GM23338 (cell line): ENCODE measurements around the gene CDC42EP2.

Experiments used
- EZH2 ChIP-seq: fragments of 200-600 bp; sonication (generic); IDR thresholded peaks from one replicate; pipeline ENCODE4 v1.8.0; 2017; ENCODE audit warnings: antibody characterized with exemption, mild to moderate bottlenecking, low read depth; ENCODE audit not compliant: unreplicated experiment
- JUNB ChIP-seq: IDR thresholded peaks from one replicate; pipeline ENCODE4 v1.6.1; 2016; ENCODE audit warnings: antibody characterized with exemption; ENCODE audit not compliant: unreplicated experiment
- TF ChIP-seq, protein P1 (sequence below), 2 experiments: fragments of 200-600 bp in 1 of 2; sonication (generic) in 1 of 2; conservative IDR thresholded peaks; 2 replicates each; pipeline versions ENCODE4 v1.5.1 to v1.6.1; 2016 to 2017; ENCODE audit warnings: antibody characterized with exemption in 2 of 2, low read depth in 2 of 2, mild to moderate bottlenecking in 2 of 2, moderate library complexity in 1 of 2
- TF ChIP-seq, protein P2 (sequence below): fragments of 250-450 bp; sonication (Bioruptor Pico); IDR thresholded peaks from 2 replicates; pipeline ENCODE4 v1.5.0; 2020; ENCODE audit warnings: mild to moderate bottlenecking, moderate library complexity

DNA sequence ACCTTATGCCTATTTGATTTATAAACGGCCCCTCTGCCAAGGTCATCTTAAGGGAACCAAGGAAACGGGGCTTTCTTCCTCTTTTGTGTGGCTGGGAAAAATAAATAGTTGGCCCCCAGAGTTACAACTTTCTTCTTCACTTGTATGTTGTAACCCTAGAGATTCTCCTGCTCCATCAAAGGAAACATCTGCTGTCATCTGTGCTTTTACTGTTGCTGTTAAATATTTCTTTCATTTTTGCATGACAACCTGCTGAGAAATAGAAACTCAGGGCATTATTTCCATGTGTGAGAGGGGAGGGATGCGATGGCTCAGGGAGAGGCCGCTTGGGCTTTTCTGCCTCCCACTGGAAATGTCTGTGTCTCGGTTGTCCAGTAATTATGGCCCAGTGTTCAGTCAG is 21.8 kb upstream of the CDC42EP2 start:
- TF ChIP-seq JUNB, result no peak
- TF ChIP-seq, protein P1, sequence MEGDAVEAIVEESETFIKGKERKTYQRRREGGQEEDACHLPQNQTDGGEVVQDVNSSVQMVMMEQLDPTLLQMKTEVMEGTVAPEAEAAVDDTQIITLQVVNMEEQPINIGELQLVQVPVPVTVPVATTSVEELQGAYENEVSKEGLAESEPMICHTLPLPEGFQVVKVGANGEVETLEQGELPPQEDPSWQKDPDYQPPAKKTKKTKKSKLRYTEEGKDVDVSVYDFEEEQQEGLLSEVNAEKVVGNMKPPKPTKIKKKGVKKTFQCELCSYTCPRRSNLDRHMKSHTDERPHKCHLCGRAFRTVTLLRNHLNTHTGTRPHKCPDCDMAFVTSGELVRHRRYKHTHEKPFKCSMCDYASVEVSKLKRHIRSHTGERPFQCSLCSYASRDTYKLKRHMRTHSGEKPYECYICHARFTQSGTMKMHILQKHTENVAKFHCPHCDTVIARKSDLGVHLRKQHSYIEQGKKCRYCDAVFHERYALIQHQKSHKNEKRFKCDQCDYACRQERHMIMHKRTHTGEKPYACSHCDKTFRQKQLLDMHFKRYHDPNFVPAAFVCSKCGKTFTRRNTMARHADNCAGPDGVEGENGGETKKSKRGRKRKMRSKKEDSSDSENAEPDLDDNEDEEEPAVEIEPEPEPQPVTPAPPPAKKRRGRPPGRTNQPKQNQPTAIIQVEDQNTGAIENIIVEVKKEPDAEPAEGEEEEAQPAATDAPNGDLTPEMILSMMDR (conservative IDR thresholded peaks at IDR 0.05; ENCODE audit: low read depth in 2 of 2), result no peak
- no peak for TF ChIP-seq EZH2
- TF ChIP-seq, protein P2, sequence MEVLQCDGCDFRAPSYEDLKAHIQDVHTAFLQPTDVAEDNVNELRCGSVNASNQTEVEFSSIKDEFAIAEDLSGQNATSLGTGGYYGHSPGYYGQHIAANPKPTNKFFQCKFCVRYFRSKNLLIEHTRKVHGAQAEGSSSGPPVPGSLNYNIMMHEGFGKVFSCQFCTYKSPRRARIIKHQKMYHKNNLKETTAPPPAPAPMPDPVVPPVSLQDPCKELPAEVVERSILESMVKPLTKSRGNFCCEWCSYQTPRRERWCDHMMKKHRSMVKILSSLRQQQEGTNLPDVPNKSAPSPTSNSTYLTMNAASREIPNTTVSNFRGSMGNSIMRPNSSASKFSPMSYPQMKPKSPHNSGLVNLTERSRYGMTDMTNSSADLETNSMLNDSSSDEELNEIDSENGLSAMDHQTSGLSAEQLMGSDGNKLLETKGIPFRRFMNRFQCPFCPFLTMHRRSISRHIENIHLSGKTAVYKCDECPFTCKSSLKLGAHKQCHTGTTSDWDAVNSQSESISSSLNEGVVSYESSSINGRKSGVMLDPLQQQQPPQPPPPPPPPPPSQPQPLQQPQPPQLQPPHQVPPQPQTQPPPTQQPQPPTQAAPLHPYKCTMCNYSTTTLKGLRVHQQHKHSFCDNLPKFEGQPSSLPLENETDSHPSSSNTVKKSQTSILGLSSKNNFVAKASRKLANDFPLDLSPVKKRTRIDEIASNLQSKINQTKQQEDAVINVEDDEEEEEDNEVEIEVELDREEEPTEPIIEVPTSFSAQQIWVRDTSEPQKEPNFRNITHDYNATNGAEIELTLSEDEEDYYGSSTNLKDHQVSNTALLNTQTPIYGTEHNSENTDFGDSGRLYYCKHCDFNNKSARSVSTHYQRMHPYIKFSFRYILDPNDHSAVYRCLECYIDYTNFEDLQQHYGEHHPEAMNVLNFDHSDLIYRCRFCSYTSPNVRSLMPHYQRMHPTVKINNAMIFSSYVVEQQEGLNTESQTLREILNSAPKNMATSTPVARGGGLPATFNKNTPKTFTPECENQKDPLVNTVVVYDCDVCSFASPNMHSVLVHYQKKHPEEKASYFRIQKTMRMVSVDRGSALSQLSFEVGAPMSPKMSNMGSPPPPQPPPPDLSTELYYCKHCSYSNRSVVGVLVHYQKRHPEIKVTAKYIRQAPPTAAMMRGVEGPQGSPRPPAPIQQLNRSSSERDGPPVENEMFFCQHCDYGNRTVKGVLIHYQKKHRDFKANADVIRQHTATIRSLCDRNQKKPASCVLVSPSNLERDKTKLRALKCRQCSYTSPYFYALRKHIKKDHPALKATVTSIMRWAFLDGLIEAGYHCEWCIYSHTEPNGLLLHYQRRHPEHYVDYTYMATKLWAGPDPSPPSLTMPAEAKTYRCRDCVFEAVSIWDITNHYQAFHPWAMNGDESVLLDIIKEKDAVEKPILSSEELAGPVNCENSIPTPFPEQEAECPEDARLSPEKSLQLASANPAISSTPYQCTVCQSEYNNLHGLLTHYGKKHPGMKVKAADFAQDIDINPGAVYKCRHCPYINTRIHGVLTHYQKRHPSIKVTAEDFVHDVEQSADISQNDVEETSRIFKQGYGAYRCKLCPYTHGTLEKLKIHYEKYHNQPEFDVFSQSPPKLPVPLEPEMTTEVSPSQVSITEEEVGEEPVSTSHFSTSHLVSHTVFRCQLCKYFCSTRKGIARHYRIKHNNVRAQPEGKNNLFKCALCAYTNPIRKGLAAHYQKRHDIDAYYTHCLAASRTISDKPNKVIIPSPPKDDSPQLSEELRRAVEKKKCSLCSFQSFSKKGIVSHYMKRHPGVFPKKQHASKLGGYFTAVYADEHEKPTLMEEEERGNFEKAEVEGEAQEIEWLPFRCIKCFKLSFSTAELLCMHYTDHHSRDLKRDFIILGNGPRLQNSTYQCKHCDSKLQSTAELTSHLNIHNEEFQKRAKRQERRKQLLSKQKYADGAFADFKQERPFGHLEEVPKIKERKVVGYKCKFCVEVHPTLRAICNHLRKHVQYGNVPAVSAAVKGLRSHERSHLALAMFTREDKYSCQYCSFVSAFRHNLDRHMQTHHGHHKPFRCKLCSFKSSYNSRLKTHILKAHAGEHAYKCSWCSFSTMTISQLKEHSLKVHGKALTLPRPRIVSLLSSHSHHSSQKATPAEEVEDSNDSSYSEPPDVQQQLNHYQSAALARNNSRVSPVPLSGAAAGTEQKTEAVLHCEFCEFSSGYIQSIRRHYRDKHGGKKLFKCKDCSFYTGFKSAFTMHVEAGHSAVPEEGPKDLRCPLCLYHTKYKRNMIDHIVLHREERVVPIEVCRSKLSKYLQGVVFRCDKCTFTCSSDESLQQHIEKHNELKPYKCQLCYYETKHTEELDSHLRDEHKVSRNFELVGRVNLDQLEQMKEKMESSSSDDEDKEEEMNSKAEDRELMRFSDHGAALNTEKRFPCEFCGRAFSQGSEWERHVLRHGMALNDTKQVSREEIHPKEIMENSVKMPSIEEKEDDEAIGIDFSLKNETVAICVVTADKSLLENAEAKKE (CRISPR knock-in tag), result no peak
